Activated CD4-positive, alpha-beta T cell treated with anti-CD3 and anti-CD28 coated beads, Interleukin-10, Interleukin-2, amounts not matched to agents 100 ng/mL and 50 ng/mL, durations not matched to agents 16 hours and 8 hours (primary cell): Measurements from ENCODE around the gene IL20.

ENCODE experiments used
- DNase-seq: peaks from one replicate; pipeline ENCODE4 v3.0.0-alpha.2; 2020

IL20 gene

DNA sequence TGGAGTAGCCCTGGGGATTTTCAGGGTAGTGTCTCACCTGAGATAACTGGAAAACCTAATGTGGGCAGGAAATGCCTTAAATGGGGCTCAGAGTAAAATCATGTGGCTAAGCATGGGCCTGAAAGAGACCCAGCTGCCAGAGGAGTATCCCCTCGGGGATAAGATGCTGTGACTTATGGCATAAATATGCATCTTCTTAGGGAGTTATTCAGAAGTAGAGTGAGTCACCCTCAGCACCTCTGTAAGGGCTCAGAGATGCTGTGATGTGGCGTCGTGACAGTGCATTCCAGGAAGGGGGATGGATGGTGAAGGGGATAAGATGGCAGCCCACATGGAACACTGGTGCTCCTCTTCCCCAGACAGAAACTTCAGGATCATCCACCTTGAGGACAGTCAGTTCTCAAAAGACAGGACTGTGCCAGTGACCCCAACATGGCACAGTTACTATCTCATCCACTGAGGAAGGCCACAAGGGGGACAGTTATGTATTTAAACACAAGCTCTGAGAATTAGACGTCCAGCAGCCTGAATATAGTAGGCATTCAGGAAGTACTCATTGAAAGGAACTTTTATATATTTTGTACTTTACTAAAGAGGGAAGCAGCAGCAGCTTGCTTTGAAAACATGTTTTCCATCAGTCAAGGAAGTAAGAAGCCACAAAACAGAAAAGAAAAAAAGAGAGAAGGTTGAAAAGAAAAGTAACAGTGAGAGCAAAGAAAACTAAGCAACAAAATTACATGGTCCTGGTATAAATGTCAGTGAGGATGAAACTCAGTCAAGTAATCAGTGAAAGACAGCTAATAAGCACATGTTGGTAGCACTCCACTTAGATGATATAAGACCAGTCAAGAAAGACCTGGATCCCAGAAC, 40.1 kb downstream of the IL20 start:
- DNase-seq = peak; percentile 34

DNA sequence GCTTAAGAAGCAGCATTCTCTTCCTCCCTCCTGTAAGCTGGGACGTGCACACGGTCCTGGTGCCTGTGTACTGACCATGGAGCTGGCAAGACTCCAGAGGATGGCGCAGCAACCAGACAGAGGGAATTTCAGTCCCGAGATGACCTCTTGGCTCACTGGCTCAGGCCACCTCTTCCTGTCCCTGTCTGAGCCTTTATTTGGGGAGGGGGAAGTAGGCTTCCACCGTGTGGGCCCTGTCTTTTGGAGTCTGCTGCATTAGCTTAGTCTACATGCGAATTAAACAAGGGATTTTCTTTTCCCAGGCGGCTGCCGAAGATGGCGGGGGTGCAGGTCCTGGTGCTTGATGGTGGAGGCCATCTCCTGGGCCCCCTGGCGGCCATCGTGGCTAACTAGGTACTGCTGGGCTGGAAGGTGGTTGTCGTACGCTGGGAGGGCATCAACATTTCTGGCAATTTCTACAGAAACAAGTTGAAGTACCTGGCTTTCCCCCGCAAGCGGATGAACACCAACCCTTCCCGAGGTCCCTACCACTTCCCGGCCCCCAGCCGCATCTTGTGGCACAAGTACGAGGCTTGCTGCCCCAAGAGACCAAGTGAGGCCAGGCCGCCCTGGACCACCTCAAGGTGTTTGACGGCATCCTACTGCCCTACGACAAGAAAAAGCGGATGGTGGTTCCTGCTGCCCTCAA, 42.0 kb downstream of the IL20 start:
- no peak for DNase-seq

DNA sequence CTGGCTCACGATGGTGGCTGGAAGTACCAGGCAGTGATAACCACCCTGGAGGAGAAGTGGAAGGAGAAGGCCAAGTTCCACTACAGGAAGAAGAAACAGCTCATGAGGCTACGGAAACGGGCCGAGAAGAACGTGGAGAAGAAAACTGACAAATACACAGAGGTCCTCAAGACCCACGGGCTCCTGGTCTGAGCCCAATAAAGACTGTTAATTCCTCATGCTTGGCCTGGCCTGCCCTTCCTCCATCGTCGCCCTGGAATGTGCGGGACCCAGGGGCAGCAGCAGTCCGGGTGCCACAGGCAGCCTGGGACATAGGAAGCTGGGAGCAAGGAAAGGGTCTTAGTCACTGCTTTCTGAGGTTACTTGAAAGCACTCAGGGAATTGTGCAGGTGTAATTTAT, 42.6 kb downstream of the IL20 start:
- DNase-seq = no peak

DNA sequence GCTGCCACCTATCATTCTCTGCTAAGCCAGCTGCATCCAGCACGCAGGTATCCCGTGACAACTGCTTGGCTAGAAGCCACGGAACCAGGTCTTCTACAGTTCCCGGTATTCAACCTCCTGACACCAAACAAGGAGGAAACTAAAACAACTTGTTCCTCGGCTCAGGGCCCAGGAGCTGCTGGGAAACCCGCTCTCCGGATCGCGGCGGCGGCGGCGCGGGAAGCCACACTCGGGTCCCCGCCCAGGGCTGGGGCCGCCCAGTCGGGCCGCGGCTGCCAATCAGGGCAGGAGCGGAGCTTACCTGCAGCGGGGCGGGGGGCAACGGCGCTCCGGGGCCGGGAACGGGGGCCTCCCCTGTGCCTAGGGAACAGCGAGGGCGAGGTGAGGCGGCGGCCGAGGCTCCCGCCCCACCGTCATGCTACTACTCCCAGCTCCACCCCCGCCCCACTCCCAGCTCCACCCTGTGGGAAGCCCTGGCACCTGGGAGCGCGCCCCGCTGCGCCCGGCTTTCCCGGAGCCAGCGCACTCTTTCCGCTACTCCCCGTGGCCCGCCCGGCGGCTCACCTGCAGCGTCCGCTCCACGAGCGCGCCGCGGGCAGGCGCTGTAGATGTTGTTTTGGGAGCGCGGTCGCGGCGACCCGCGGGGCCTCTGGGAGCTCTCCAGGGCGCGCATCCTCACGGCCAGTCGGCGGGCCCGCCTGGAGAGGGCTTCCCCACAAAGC, 43.9 kb downstream of the IL20 start:
- no peak for DNase-seq

DNA sequence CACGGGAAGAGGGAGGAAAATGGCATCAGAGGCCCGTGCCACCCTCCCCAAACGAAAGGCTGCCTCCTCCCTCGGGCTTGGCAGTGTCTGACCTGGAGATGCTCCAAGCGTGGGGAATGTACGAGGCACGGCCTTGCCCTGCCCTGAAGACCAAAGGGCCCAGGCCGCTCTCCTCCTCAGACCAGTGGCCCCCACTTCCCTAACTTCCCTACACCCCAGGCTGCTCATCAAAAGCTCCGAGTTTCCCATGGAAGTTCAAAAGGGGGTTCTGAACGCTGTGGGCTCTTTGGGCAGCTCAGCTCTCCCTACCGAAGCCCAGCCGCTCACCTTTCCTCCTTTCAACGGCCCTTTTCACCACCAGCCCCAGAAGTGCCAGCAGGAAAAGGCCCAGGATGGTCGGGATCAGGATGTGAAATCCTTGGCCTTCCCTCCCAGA, 44.5 kb downstream of the IL20 start:
- DNase-seq = no peak

DNA sequence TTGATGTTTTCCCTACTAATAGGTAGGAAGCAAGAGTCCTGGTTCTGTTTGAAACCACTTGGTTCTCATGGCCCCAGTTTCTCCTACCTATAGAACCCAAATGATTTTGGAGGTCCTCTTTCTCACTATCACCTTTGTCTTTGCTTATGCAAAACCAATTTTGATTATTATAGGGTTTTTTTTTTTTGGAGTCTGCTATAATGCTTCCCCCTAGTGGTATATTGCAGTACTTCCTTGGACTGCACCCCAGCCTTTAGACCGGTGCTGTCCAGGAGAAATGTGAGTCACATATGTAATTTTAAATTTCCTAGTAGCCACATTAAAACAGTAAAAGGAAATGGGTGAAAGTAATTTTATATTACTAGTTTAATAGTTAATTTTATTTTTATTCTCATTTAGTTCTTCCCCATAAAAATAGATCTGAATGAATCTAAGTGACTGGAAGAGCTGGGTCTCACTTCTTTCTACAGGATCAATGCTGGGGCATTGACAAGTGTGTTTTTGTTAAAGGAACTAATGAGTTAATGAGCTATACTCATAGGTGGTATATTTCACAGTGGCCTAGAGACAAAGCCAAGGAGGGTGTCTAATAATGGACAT, 45.7 kb downstream of the IL20 start:
- DNase-seq = peak; percentile 69

DNA sequence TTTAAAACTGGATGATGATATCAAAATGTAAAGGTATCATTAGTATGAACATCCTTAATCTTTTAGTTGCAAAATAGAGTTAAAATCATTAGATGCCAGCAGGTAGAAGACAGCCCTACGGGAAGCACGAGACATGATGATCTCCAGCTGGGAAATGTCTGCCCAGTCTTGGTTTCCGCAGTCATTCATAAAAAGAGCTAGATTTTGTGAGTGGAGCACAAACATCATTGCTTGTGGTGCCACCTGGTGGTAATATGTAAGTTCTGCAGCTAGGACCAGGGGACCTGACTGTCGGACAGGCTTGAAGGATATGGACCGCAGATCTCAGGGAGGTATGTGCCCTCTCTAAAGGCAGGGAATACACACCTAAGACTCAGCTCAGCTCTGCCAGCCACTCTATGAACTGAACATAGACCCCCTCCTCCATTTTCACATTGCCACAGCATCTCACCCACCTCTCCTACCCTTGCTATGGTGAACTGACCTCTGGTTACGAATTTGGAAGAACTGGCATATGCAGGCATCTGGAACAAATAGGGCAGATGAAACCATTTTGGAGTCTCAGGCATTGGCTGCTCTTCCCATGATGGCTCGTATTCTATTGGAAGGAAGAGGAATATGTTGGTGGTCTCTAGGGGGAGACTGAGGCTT, 47.1 kb downstream of the IL20 start:
- DNase-seq = peak; percentile 83

DNA sequence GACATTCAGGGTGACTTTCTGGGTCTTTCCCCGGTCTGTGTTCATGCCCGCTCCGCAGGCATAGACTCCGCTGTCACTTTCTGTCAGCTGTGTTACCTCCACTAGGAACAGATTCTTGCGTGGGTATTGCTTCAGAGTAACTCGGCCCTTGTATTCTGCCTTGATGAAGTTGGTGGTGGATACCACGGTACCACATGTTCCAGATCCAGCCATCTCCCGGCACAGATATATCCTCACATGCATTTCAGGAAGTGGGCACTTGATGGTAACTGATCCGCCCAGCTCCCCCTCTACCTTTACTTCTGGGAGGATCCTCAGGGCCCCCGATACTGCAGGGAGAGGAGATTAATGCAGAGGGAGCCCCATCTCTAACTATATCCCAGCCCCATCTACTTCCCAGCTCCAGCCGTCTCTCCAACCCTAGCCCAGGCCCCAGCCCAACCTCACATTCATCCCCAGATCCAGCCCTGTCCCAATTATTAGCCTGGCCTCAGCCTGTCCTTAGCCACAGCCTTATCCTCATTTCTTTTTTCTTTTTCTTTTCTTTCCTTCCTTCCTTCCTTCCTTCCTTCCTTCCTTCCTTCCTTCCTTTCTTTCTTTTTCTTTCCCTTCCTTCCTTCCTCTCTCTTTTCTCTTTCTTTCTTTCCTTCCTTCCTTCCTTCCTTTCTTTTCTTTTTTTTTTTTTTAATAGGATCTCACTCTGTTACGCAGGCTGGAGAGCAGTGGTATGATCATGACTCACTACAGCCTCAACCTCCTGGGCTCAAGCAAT, 48.5 kb downstream of the IL20 start:
- no peak for DNase-seq

DNA sequence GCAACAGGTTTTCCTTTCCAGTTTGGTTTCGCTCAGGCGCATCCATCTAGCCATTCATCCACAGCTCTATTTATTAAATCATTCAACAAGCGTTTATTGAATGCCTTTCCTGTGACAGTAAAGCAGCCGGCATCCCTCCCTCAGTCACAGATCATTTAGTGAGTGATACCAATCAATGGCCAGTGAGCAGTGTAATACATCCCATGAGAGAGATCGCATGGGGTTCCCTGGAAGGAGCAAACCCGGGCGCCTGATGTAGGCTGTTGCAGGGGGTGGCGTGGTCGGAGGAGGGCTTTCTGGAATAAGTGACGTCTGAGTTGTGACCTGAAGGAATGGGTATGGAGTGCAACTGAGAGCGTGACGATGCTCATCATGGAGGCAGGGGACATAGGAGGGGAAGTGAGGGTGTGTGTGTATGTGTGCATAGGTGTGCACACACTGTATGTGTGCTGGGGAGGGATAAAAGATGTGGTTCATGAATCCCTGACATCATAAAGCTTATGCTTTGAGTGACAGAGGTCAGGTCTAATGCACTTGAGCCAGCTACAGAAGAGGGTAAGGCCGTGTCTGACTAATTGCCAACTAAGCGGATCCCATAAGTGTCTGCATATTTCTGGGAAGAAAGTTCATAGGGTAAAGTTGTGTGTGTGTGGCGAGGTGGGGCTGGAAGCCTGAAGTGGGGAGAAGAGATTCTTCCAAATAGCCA, 49.8 kb downstream of the IL20 start:
- DNase-seq = no peak

DNA sequence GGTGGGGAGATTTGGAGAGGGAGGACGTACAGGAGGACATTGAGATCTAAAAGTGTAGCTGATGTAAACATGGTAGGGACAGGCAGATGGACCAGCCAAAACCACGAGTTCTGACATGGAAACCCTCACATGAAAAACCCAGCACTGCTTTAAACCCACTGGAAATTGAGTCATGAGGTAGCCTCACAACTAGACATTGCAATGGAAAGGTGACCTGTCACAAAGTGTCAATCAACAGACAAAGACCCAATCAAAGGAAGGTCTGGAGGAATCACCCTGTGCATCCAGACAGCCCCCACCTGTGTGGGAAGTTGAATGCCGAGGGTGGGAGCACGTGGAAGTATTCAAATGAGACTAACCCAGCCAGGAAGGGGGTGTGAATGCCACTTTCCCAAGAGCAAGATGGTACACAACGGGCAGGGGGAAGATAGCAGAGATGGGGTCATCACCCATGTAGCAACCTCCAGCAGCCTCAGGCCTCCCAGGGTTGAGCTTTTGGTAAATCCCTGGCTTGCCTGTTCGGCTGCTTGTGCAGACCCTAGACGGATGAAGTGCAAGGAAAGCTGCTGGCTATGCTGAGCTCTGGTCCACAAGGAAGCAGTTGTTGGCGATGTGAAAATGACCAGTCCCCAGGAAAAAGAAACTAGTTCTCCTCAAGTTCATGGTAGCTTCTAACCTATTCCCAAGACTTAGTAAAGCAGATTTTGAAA, 50.7 kb downstream of the IL20 start:
- no peak for DNase-seq

DNA sequence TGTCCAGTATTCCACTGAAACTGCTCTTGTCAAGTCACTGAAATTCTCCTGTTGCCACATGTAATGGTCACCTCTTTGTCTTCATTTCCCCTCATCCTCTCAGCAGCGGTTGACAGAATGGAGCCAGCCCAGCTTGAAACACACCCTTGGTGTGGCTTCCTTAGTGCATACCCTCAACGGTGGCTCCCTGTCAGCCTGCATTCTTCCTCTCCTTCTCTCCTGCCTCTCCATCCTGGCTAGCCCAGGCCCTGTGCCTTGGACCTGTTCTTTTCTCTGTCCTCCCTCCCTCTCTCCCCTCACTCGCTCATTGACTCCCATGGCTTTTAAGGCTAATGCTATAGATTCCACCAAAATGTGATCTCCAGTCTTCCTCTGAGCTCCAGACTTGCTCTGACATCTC, 52.7 kb downstream of the IL20 start:
- no peak for DNase-seq
